CD4-positive, alpha-beta T cell treated with Interleukin-4 for 4 hours (primary cell): ENCODE results near the gene PCDH9.

Source experiments
- DNase-seq: peaks from one replicate; pipeline ENCODE4 v3.0.0-alpha.2; 2020

Gene PCDH9

DNA sequence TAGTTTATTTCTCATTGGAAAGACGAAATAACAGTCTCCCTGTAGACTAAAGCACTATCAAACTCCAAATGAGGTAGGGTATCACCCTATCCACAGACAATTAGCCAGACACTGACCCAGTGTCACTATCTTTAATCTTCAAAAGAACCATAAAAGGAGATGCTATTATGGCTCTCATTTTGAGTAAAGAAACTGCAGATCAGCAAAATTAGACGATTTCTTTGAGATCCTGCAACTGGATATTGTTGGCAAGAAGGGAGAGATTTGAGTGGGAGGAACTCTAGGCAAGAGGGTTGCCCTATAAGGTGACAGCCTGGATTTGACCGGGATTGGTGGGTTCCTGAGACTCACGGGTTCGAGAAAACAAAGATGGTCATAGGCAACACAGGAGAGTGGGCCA lies 71.2 kb downstream of the PCDH9 start:
- no peak for DNase-seq

DNA sequence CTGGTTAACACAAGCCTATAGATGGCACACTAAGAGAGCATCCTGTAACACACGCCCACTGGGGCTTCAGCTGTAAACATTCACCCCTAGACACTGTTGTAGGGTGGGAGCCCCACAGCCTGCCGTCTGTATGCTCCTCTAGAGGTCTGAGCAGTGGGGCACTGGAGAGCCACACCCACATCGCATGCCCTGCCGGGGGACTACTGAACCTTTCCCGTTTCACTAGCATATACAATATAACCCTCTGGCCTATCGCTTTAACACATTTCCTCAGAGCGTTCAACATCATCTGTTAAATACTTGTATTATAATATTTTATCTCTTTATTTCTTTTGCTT lies 73.4 kb downstream of the PCDH9 start:
- no peak for DNase-seq

DNA sequence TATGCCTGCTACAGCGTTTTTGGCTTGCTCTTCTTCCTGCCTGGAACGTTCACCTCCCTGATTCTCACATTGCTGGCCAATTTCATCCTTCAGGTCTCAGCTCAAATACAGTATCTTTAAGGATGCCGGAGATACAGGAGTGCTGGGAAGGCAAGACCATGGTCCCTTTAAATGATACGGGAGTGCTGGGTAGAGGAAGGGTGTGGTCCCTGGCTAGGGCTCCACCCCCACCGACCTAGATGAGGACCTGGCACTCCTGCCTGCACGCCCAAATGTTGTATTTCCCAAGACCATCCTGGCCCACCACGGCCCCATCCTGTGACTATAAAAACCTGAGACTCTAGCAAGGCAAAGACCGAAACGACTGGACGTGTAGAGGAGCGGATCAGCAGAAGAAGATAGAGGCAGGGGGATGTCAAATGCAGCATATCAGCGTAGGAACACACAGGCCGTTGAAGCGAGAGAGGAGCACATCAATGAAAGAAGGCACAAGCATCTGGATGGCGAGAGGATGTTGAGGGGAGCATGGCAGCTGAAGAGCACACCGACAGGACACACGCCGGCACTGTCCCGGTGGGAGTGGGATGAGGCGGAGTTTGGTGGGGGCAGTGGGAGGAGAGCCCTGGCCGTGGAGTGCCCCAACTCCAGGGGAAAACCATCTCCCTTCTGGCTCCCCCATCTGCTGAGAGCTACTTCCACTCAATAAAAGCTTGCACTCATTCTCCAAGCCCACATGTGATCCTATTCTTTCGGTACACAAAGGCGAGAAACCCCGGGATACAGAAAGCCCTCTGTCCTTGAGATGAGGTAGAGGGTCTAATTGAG lies 74.0 kb downstream of the PCDH9 start:
- DNase-seq, result no peak

DNA sequence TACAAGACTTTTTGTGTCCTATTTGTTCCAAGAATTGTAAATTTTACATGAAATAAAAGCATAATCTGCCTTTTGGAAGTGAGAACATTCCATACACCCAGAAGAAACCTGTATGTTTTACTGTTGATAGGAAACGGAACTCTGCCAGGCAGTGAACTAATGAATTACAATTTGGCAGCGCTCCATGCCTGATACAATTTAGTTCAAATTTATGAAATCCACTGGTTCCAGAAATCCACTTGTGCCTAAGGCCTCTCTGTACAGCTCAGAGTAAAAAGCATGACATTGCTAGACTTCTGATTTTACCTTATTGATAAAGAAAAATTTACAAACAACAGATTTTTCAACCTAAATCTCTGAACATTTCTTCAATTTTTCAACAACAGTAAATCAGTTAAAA lies 78.1 kb downstream of the PCDH9 start:
- no peak for DNase-seq

DNA sequence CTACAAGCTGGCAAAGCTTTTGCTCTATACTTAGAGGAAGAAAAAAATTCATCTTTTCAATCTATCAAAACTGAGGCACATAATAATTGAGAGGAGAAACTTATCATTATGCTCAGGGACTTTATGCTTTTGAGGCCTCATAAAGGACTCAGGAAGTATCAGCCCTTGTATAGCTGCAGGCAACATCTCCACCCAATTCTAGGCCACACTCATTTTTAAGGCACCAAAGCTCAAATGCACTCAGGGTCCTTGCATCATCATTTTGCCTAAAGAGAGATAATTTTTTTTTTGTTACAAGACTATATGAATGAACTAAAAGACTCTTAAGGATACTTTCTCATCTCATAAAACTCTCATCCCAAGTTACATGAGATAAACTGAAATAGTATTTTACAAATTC lies 78.5 kb downstream of the PCDH9 start:
- DNase-seq, result no peak

DNA sequence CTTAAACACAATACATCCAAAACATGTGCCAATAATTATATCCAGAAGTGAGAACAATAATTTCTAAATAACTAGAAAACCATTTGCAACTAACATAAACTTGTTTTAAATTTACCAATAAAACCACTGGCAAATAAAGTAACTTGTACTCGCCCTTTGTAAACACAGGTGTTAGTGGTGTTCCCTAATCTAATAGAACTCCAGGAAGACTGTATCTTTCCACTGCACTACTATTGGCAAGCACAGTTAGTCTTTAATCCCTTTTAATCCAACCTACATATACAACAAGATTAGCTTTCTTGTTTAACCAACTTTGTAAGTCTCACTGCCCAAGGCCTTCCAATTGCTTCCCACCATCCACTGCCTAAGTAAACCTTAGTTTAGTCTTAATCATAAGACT lies 79.5 kb downstream of the PCDH9 start:
- no peak for DNase-seq

DNA sequence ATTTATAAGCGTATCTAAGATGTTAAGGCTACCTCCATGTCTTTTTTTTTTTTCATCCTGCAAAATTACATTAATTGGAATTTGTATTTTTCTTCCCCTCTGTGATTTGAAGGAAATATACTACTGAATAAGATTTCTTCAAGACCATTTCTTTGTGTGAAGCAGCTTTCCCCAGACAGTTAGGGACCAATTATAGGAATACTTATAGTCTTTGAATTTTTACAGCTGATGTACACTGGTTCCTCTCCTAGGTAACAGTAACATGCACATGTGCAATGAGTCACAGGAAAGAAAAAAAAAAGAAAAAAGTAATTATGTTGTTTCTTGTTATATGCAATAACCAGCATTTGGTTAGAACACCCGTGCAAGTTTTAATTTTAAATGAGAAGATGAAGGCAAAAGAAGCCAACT lies 82.0 kb downstream of the PCDH9 start:
- no peak for DNase-seq

DNA sequence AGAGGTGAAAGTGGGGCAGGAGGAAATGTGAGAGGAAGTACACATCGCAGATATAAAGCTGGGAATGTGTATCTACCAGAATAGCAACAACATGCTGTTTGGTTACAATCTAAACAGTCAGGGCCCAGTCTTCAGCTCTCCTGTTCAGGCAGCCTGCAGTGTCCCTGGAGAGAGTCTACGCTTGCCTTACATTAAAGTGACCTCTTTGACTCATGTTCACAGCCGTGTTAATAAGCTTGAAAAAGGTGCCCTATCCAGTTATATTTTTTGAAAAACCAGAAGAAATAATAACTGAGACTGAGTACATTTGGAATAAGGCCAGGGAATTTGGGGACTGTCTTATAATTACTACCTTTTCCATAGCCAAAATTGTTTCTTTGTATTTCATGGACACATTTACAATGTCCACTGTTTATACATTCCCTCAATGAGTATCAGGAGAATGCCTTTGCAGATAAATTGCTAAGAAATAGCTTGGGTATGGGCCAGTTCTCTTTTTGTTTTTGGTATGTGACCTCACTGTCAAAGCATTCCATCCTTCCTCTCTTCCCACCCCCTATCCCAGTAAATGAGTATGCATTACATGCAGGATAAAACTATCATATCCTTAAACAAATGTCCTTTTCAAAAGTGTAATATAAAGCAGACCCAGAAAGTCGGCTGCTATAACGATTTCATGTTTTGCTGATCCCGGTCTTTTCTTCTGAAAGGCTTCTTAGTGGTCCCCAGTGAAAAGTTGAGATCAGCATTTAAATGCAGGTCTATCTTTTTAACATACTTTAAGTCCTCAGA lies 82.6 kb downstream of the PCDH9 start:
- DNase-seq, result no peak

DNA sequence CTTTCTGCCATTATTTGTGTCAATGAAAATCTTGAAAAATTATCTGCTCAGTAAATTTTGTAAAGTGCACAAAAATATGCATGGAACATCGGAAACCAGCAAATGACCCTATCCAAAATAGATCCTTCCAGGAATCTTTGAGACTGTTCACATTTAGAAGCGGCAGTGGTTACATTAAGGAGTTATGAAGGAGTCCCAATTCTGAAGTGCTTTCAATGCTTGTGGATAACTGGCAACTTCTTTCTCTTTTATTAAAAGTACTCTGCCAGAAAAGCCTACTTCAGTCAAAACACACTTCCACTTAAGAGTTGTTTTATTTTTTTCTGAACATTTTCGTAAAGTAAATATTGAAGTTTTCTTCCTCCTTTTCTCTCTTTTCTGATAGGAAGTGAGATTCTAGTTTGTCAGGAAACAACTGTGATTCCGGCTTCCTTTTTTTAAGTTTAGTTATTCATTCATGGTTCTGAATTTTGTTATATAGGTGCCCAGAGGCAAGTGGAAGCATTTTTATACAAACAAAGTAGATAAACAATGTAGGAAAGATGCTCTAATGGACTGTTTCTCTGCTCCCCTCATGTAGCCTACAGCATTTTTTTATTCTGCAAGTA lies 83.5 kb downstream of the PCDH9 start:
- DNase-seq, result no peak

DNA sequence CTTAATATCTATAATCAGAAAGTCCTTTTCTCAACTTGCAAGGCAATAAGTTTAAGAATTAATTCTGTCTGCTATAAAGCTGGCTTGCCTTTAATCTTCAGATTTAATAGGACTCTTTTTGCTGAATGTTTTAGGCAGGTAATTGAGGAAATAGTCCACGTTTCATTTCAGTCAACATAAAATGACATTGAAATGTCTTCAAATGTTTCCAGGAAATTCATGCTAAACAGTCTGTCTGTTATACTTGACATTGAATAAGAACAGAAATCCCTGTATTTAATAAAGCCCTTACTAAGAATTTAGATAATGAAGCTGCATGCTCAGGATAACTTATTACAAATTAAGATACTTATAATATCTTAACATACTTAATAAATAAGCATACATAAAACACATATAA lies 84.2 kb downstream of the PCDH9 start:
- DNase-seq, result no peak

DNA sequence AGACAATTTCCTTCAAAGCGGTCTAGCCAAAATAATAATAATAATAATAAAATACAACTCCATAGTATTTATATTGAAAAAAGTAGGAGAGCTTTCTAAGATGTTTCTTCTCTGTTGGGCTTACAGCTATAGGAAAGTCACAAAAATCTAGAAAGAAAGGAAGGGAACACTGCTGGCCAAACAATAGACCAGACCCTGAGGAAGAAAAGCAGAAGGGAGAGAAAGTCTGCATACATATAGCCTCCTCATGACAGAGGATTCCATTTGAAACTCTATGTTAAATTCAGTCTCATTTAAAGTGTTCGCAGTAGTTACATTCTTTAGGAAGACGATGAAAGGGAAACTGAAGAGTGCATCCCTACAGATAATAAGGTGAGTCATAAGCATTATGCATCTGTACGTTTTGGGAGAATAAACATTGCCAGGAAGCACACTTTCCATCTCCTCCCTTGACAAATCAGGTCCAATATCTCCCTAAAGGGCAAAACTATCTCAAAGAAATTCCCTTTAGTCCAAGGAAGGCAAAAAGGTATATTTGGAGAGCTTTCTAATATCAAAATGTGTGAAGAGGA lies 86.5 kb downstream of the PCDH9 start:
- DNase-seq, result no peak

DNA sequence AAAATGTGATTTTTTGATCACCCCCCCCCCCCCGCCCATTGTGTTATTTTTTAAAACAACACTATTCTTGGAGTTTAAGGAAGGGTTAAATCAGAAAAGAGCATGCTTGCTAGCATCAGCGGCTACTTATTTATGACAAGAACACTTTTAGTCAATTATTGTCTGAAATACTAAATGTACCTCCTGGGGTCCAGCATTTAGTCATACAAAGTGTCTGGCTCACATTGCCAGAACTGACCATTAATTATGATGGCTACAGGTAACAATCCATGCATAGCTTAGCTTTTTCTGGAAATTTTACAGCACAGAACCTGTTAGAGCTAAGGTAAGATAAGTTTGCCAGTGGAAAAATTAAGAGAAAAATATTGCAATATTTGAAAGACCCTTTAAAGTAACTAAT lies 90.1 kb downstream of the PCDH9 start:
- DNase-seq, result no peak

DNA sequence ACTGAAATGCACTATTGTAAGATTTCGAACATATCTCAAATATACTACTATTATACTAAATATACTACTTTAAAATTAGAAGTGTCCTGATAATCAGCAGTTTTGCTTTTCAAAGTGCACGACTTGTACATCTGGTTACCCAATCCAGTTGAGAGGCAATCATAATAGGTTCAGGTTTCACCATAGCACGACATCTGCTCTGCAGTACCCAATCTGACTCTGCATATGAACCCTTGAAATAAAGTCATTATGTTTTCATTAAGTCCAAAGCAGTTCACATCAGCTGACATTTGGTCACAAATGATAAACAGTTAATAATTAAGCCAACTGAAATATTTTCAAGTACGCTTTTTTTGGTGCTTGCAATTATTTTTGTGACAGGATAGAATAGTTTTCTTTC lies 90.6 kb downstream of the PCDH9 start:
- no peak for DNase-seq

DNA sequence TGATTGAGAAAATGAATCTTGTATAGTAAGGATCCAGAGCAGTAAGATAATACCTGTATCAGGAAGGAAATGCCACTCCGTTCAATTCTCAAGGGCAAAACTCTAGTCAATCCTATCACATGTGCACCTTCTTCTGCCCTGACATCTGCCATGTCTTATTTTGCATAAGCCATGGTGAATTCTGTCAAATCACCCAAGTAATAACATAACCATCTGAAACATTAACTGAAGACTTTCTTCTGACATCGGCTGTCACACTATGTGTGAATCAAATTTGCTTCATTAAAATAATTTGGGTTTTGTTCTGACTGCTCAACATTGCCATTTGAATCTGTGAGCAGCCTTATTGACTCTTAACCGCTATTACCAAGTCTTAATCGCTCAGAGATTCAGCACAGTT lies 91.2 kb downstream of the PCDH9 start:
- DNase-seq, result no peak

DNA sequence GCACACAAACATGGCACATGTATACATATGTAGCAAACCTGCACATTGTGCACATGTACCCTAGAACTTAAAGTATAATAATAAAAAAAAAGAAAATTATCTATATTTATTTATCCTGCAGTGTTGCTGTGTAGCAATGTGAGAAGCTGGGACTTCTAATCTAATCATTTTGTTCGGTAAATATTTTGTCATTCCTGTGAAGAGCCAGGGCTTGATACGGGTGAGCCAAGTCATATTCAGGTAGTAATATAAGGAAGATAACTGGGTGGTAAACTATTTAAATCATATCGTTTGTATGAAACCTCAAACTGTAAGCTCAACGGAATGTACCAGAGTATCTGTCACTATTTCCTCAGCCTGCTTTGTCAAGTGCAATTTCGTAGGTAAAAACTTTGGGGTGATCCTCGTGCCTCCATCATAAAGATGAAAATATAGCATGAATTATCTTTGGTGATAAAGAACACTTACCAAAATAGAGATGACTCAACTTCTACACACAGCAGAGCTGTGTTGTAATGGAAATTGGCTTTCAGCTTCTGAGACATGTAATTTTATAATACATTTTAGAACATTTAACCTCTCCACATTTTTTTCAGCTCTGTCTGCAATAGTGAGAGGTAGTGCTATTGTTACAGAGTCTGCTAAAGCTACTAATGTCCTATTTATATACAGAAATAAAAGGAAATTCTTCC lies 92.9 kb downstream of the PCDH9 start:
- DNase-seq, result no peak

DNA sequence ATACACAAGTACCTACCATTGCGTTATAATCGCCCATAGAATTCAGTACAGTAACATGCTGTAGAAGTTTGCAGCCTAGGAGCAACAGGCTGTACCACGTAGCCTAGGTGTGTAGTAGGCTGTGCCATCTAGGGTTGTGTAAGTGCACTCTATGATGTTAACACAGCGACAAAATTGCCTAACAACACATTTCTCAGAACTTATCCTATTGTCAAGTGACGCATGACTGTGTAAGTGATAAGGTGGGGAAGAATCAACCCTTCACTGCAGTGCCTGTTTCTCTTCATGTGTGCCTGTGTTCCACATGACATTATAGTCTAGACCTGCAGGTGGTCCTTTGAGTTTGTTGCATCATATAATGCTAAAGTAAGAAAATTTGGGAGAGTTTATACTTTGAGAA lies 94.0 kb downstream of the PCDH9 start:
- no peak for DNase-seq

DNA sequence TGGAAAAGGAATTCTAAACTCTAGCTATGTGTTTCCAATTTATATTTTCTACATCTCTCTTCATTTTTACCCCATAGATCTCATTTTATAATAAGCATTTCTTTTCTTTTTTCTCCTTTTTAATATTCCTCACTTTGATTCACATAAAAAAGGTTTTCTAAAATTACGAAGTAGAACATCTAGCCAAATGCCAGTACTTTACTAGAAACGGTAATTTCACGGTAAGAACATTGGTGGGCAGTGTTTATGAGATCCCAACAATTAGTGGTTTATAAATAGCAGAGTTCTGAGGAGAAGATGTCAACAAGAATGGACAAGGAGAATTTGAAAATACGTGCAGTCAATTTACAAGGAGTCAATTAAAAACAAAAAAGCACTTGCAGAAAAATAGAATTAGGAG lies 94.8 kb downstream of the PCDH9 start:
- no peak for DNase-seq

DNA sequence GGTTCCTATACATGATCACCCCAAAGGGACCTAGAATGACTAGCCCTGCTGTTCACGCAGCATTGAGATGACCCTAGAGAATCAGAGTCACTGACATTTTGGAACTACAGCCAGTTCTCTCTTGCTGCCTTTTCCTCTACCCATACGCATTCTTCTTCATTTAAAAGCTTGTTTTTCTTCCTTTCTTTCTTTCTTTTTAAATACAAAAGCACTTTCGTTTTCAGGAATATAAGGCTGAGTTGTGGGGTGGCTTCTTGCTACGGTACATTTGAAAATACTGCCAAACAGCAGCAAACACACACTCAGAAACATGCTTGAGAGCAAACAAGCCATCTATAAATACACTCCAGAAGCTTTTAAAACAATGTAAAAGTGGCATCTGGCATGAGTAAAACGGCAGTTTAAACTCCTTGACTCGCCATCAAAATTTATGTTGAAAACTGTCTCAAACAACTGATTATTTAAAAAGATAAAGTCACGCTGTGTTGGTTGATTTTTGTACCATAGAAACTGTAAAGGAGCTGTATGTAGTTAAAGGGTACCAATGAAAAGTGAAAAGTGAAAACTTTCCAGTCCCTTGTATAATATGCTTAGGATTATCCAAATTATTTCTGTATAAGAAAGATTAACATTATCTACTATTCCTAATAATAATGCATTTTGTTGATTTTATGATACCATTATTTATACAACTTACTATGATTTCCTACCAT lies 95.6 kb downstream of the PCDH9 start:
- no peak for DNase-seq

DNA sequence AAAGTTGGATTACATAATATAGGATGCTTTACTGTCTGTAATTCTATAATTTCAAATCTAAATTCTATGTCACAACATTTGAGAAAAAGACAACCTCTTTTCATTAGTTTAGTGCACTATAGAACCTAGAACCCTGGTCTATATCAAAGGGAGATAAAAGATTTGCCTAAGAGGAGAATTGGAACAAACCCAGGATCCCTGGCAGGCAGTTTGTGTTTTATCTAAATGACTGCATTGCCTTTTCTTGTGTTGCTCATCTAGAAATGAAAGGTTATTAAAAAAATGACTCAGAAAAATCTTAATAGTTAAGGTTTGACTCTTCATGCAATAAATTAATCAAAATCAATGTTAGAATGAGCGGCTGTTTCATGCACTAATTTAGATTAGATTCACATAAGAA lies 96.7 kb downstream of the PCDH9 start:
- no peak for DNase-seq

DNA sequence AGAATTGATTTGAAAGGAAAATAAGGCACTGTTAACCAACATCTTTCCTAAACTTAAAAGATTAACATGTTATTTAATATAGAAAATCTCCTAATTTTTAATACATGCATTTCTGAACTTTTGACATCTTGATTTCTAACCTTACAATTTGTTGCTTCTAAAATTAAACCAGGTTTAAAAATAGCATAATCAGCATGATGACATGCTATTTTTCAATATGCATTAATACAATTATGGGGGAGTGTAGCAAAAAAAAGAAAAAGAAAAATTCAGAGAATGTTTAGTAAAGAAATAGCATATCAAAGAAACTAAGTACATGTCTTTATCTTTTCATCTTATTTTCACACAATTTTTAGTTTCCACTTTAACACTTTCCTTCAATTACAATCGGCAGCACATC lies 98.7 kb downstream of the PCDH9 start:
- DNase-seq, result no peak

DNA sequence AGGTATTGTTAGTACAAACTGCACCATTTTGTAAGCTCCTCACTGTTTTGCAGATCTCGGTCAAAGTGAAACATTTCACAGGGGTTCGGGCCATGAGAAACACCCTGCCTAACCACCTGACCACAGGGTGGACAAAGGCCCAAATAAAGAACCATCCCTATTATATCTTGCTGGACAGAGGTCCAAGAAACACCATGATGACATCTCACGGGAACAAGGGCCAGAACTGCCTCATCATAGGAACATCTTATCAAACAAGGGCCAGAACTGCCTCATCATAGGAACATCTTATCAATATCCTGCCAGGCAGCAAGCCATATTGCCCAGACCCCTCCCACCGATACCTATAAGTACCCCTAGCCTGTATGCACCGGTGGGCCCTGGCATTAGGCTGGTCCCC lies 99.7 kb downstream of the PCDH9 start:
- DNase-seq, result no peak

DNA sequence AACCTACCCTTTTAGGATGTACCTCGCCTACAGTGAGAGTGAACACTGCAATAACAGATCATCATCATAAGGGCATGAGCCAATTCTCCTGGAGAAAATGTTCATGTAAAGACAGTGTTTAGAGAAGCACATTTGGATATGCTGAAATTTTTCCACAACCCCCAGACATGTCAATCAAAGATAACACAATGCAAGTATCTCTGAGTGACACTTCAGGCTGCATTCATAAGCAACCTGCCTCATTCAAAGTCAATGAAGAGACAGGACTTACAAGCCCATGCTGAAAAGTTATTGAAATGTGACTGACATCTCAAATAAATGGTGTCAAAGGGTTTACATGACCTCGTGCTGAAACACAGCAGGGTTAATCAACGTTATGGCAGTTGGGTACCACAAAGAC lies 102.0 kb downstream of the PCDH9 start:
- no peak for DNase-seq

DNA sequence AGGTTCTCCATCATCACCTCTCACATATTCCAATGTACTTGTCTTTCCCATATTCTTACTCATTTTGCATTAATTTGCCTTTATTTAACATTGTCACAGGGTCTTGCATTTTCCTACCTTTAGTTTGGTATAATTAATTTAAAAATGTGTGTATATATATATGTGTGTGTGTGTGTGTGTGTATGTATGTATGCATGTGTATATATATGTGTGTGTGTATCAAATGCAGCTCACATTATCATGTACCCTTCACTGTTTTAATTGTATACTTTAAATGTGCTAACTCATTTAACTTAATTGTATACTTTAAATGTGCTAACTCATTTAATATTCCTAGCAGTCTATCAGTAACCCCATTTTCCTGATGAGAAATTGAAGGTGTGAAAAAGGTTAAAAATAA lies 104.5 kb downstream of the PCDH9 start:
- no peak for DNase-seq
